NCI-H2227 (cell line): ENCODE data around the gene SCAF8.
A peak's percentile ranks its signal among the peaks of the same experiment; 100 is the strongest.
"Not testable (repeated sequence)": the region's sequence is repeated elsewhere in the genome, so short reads cannot be mapped to it uniquely, and the experiment has no call there.

Experiments
- DNase-seq: peaks from one replicate; lab custom pipeline; 2025; ENCODE audit not compliant: unreplicated experiment; lab: John Stamatoyannopoulos, UW

The SCAF8 gene

DNA sequence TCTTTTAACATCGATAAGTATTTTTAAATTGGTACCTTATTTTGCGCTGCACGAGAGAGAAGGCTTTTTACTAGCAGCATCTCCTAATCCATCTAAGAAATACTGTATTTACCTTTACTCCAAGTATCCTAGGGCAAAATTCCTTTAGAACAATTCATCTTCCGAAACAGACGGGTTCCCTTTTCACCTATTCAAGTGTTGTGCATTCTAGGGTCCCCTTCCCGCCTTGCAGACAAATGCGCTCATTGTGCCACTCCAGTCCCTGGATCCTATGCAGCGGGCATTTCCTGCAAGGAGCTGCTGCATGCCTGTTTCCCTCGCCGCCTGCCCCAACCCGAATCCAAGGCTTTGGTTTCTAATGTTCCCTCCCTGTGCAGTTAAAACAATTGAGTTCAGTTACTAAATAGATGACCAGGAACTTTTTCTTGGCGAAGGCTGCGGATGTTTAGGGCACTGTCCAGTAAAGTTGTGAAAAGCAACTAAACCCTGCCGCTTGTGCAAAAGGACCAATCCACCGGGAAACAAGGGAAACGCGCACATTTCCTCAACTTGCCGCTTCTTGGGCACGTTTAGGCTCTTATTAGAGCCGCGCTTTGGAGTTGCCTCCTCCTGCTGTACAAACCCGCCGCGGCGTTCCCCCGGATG, 556 bp upstream of the SCAF8 start:
- peak; percentile 67 for DNase-seq

DNA sequence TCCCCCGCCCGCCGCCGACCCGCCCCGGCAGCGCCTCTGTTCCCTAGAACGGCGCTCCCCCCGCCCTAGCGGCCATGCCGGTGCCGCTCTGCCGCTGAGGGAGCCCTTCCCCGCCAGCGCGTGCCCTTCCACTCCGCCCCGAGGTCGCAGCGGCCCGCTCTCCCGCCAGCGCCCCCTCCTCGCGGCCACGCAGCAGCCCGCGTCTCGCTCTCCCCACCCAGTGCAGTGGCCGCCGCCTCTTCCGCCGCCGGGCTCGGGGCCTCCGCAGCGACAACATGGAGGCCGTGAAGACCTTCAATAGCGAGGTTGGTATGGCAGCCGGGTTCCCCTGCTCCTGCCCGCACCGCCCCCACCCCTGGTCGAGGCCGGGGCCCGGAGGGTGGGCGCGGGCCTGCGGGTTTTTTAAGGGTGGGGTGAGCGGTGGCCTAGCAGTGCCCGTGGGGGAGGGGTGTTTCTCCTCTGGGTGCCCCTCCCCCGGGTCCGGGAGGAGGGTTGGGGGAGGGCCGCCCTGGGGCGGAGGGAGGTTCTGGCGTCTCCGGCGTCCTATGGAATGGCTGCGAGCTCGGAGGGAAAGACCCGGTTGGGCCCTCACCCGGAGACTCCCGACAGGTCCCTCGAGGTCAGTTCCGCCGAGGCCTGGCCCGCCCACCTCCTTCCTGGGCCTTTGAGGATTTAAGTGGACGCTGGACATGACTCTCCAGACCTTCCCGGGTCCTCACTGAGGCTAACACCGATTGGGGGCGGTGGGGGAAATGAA, 588 bp downstream of the SCAF8 start:
- peak; percentile 93 for DNase-seq

DNA sequence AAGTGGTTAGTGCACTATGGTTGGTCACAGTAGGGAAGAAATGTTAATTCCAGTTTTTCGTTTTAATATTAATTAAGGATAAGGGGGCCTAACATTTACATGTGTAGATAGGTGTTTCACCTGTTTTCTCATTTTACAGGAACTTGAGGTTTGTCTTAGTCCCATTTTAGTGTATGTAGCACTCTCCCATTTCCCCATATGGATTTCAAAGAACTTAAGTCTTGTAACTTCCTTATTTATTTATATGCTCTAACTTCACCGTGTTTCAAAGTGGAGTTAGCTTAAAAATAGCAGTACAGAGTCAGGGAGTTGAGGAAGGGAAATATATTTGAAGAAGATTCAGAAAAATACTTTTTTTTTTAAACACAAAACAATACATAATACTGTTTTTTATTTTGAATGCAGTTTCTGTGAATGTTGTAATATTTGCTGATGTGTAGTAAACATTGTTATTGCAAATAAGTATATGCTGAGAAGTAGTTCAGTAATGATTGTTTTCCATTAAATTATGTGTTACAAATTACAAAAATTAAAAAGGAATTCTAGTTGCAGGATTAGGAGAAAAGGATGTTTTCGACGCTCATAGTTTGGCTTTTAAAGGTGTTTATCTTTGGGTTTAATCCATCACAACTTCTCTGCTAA, 3.5 kb downstream of the SCAF8 start:
- no peak for DNase-seq

DNA sequence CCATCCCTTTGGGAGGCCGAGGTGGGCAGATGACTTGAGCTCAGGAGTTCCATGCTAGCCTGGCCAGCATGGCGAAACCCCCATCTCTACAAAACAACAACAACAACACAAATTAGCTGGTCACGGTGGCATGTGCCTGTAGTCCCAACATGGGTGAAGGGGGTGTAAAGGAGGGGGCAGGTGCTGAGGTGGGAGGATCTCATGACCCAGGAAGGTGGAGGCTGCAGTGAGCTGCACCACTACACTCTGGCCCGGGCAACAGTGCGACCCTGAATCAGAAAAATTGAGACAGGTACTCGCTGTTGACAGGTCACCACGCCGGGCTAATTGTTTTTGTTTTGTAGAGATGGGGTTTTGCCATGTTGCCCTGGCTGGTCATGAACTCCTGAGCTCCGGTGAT, 4.2 kb downstream of the SCAF8 start:
- DNase-seq = no peak

DNA sequence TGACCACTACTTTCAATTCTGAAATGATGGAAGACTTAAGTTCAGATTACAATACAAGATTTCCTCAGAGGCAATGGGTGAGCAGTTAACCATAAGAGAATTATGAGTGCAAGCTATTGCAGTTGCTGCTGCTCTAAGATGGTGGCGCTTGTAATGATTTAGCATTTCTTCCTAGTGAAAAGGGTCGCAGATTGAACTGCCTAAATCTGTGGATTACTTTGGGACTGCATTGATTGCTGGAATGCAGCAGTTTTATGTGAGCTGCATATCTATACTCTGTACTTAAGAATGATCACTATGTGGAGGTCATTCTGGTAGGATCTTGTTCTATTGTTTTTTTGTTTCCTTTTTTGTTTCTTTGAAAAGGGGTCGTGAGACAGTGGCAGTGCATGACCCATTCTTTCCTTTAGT, 5.3 kb downstream of the SCAF8 start:
- no peak for DNase-seq

DNA sequence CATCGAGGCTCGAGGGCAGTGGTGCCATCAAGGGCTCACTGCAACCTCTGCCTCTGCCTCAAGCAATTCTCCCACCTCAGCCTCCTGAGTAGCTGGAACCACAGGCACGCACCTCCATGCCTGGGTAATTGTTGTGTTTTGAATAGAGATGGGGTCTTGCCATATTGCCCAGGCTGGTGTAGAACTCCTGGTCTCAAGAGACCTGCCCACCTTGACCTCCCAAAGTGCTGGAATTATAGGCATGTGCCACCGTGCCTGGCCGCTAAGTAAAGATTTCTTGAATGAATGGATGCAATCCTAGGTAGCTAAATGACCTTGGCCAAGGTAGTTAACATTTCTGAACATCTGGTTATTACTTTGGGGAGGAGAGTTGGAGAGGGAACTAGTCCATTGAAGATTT, 7.4 kb downstream of the SCAF8 start:
- no peak for DNase-seq

DNA sequence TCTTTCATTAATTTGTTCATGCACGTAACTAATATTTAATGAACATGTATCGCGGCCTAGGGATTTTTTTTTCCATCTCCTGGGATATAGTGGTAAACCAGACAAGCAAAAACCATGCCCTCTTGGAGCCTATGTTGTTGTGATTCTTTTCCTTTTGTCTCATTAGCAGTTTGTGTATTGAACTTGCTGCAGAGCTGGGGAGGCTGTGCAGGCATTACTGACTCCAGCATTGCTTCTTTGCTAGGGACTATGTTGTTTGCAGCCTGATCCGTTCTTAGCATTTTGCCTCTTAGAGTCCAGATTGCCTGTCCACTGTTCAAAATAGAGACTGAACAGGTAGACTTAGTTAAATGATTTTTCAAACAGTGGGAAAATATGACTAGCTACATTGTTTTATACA, 9.7 kb downstream of the SCAF8 start:
- DNase-seq = no peak

DNA sequence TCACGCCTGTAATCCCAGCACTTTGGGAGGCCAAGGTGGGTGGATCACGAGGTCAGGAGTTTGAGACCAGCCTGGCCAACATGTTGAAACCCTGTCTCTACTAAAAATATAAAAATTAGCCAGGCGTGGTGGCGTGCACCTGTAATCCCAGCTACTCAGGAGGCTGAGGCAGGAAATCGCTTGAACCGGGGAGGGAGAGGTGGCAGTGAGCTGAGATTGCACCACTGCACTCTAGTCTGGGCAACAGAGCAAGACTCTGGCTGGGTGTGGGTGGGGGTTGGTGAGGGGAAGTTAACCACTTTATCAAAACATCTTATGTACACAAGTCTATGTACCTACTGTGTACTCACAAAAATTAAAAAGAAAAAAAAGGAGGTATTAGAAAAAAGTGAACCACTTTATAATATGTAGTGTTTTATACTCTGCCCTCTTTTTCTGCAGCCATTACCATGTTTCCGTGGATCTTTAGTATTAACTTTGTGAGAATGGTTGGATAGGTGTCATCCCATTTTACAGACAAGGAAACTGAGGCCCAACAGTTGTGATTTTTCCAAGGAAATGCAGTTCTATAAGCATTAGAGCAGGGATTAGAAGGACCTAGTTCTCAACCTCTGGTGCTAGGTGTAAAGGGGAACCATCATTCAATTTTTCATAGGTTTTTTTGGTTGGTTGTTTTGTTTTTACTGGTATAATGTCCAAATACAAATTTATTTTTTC, 11.0 kb downstream of the SCAF8 start:
- not testable (repeated sequence) for DNase-seq

DNA sequence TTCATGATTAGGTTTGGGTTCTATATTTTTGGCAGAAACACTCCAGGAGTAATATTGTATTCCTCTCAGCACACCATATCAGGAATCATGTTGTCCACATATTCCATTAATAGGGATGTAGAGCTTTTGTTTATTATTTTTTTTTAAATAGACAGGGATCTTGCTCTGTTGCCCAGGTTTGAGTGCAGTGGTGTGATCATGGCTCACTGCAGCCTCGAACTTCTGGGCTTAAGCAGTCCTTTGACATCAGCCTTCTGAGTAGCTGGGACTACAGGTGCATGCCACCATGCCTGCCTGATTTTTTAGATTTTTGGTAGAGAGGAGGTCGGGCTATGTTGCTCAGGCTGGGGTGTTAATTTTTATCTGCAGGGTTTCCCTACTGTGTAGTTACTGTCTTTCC, 12.0 kb downstream of the SCAF8 start:
- DNase-seq = no peak

DNA sequence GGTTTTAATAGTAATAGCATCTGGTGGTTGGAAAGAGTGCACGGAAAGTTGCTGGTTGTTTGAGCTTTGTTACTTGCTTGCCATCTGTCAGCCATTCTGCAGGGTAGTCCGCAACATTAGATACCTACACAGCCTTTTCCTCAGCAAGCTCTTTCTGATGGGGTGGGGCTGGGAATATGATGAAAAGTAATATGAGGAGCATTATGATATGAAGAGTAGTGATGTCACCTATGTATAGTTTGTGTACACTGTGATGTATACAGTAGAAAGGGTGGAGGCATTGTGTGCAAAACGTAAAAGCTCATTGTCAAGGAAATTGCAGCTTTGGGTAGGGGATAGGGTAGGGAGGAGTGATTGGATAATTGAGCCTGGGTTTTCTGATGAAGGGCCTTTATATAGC, 16.1 kb downstream of the SCAF8 start:
- no peak for DNase-seq

DNA sequence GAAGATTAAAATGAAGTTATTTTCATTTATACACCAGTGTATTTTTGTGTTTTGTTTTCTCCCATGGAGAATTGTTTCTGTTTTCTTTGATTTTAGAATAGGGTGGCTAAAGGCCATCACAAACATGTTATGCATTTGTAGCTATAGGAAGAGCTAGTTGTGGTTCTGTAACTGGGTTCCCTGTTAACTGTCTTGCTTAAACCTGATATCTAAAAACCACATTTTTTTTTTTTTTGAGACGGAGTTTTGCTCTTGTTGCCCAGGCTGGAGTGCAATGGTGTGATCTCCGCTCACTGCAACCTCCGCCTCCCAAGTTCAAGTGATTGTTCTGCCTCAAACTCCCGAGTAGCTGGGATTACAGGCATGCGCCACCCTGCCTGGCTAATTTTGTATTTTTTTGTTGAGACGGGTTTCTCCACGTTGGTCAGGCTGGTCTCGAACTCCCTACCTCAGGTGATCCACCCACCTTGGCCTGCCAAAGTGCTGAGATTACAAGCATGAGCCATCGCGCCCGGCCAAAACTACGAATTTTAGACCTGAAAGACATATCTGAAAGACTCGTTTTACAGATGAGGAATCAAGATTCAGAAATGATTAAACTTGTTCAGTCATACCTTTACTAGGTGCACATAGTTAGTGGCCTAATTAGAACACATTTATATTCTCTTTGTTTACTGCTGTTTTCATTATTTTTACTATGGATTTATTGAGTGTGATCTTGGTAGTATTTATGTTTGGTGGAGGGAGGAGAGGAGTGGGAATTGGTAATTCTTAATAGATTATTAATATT, 18.0 kb downstream of the SCAF8 start:
- DNase-seq = no peak

DNA sequence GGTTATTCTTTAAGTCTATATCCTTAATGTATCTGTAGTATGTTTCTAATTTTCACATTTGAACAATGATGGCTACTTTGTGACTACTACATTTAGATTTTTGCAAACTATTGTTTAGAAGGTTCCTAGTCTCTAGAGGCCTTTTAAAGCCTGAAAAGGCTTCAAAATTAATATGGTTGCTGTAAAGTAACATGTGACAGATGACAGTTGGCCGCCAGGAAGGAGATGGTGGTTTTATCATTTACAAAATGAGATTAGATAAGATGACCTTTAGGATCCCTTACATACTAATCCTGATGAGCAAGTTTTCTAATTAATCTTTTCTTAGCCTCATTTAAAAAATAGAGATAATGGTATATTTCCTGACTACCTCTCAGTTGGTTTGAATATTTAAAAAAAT, 18.8 kb downstream of the SCAF8 start:
- DNase-seq = no peak

DNA sequence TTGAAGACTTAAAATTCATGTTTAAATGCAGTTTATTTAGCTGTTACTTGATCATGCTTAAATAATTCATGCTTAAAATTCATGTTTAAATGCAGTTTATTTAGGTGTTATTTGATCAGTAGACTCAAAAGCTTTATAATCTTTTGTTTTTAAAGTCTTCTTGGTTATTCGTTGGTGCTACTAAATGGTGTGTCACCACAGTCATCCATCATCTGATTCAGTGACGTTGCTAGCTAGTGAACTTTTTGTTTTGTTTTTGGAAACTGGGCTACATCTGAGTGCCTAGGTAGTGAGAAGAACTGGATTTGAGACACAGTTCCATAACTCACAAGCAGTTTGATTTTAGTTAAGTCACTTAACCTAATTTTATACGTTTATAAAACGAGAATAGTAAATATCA, 20.9 kb downstream of the SCAF8 start:
- DNase-seq = no peak

DNA sequence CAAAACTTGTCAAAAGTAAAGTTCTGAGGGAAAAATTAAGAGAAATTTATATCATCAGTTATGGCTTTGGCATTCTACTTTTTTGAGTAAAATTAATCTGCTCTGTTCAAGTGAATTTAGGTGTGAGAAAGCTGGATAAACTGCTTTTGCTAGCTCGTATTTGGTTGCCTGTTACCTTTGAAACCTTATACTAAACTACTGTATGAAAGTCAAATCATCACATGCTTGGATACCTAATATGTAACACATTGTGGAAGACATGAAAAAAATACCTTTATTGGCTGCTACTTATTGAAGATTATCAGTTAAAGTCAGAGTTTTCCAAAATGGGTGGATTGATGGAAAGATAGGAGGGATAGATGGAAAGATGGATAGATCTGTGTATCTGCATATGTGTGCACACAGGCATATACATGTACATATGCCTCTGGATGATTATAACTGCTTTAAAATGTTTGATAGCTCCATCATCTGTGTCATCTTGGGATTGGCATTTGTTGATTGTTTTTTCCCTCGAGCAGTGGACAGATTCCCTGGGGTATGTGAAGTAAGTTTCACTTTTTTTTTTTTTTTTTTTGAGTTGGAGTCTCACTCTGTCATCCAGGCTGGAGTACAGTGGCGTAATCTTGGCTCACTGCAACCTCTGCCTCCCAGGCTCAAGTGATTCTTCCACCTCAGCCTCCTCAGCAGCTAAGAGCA, 24.3 kb downstream of the SCAF8 start:
- no peak for DNase-seq

DNA sequence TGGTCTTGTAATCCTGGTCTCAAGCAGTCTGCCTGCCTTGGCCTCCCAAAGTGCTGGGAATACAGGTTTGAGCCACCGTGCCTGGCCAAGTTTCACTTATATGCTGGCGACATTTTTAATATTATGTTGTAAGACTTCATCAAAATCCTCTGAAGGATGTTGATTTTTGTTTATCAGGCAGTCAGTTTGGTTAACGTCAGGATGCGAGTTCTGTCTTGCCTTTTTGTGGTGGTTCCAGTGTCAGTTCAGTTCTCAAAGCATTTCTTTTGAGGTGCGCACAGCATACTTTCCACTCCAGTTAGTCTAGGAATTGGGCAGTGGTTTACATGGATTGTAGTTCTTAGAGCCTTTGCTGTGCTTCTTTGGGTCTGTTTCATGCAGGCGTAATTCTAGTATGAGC, 24.9 kb downstream of the SCAF8 start:
- DNase-seq = no peak

DNA sequence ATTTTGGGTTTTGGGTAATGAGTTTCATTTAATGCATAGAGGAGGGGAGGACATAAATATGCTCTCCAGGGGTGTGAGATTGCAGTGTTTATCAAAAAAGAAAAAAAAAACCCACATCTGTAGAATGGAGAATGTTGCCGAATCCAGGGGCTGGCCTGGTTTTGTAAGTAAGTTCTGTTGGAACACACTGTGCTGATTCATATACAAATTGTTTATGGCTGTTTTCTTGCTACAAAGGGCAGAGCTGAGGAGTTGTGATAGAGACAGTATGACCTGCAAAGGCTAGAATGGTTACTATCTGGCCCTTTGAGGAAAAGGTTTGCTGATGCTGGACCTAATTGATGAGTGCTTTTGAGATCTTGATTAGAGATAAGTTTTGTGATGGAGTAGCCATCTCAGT, 30.4 kb downstream of the SCAF8 start:
- DNase-seq = no peak

DNA sequence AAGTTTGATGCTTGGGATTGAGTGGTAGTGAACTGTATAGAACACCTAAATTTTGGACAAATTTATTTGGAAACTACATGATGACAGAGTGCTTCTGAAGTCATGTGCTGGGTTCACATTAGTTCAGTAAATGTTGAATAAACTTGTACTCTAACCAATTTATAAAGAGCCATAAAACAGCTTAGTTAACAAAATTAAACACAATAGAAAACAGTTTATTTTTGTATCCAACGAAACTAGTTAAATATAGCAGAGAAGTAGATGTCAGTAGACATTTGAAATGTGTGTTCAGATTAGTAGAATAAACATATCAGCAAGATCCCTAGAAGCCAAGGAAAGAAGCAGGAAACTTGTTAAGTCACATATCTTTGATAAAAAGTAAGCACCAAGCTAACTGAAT, 32.1 kb downstream of the SCAF8 start:
- no peak for DNase-seq

DNA sequence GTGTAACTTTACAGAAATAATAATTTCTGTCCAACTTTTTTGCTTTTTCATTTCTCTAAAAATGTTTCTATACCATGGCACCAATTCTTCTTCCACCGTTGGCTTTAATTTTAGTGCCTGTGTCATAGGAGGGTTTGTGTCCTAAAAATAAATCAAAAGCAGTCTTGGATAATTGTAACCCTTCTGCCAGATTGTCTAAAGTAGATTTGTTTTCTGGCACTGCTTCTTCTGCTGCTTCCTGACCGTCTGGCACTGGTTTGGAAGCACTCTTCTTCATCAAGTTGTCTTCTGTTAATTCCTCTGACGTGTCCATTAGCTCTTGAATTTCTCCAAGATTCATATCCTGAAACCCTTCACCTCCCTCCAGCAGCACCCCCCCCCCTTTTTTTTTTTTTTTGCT, 33.1 kb downstream of the SCAF8 start:
- no peak for DNase-seq

DNA sequence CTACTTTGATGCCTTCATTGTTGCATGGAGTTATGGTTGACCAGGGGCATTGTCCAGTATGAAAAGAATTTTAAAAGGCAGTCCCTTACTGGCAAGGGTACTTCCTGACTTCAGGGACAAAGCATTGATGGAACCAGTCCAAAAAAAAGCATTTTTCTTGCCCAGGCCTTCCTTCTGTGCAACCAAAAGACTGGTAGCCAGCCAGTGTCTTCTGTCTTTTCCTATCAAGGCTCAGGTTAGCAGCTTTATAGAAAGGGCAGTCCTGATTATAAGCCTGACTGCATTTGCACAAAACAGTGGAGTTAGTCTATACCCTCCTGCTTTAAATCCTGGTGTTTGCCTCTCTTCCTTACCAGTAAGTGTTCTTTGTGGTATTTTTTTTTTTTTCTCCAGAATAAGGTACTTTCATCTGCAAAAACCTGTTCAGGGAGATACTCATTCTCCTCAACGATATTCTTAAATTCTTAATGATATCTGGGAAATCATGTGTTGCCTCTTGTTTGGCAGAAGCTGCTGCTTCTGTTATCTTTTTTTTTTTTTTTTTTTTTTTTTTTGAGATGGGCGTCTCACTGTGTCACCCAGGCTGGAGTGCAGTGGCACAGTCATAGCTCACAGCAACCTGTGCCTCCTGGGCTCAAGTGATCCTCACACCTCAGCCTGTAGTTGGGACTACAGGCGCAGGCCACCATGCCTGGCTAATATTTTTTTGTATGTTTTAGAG, 33.9 kb downstream of the SCAF8 start:
- DNase-seq = no peak

DNA sequence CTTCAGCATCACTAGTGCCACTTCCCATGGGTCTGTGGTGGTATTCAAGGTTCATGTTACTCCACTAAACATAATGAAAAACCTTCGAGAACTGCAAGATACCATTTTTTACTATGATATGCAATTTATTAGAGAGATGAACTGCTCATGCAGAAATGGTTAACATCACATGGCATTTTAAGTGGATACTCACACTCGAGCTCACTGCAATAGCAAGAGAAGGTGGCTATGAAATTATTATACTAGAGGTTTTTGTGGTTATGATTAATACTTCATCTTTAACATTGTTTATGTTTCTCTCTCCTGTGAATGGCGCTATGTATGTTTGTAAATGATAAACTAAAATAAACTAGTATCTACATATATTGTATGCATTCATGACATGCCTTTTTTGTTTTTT, 35.1 kb downstream of the SCAF8 start:
- DNase-seq = no peak
